Stimulated activated CD4-positive, alpha-beta T cell treated with anti-CD3 and anti-CD28 coated beads, Interleukin-12 subunit alpha, Interleukin-12 subunit beta, amount 100 ng/mL, for 48 hours (primary cell): ENCODE results near the gene CYSTM1.

Experiments
- DNase-seq, 3 donors: peaks; one replicate each; pipeline ENCODE4 v3.0.0-alpha.2; 2020; ENCODE audit warnings: low read depth in 2 of 3, low spot score in 1 of 3

Gene CYSTM1

GRCh38 chr5:140174465-140175366, at the start of gene CYSTM1:
TSS of gene CYSTM1 (plus strand) at chr5:140175188. CDS start at chr5:140194466, 19,278 bp downstream.
- DNase-seq, result peak; percentile 88 to 92 (median 89)

- DNase-seq, result no peak
Measured at GRCh38 chr5:140125637-140126036, 49.4 kb upstream of the CYSTM1 start, which contains the start of gene IGIP. TSS of gene IGIP (plus strand) at chr5:140125937. CDS start at chr5:140128477, 2,540 bp downstream.

DNA sequence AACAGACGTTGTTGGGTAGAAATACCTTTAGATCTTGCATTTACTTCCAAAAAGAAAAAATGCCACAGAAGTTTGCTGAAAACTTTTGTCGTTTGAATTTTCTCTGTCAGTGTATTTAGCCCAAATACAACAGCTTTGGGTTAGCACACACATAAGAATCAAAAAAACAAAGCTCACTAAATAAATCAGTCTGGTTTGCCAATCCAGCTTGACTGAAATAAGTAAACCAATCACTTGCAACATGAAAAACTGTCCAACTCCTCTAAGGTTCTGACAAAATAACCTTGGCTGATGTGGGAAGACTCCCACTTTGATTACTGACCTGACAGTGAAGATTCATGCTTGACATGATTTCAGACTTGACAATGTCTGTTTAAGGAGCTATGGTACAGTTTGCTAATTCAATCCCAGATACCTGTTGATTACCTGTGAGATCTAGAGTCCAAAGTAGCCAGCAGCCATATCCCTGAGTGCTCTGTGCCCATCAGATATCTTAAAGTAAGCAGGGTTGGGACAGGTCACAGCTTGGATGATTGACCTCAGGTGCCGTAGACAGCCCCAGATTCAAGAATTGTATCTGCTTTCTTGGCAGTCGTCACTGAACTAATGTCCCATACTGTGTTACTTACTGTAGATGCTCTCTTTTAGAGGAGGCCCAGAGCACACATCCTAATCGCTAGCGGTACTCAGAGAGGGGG, 48.5 kb upstream of the CYSTM1 start:
- DNase-seq, result no peak

DNA sequence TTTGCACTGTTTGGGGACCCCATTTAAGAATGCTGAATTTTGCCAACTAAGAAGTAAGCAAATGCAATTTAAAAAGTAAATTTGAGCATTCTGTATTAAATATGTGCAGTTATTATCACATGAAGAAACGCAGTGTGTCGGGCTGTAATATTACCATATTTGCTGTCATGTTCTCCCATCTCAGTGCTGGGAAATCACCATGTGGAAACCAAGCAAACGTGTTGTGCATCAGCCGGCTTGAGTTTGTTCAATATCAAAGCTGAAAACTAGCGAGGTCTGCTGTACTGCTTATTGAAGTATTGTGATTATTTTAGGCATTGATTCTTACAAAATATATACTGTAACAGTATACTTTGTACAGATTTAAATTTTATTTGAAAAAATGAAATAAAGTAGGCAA, 46.6 kb upstream of the CYSTM1 start:
- DNase-seq, result no peak

- no peak for DNase-seq
Measured at GRCh38 chr5:140130949-140131733, 43.8 kb upstream of the CYSTM1 start.

DNA sequence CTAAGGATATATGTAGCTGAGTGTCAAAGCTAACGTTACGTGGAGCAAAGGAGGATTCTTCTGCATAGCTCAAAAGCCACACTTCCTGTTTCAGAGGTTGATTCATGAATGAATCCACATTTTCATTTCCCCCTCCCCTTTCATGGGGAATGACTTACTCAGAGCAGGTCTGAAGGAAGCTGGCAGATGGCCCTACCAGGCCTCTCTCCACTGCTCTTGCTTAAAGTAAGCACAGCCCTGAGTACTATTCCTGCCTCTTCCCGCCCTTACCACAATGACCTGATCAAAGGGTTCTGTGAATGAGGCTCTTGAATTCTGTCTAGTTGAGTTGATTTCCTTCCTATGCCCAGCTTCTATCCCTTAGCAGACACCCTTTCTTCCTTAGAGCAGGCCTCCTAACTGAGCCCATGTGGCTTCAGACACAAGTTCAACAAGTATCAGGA, 43.0 kb upstream of the CYSTM1 start:
- no peak for DNase-seq

DNA sequence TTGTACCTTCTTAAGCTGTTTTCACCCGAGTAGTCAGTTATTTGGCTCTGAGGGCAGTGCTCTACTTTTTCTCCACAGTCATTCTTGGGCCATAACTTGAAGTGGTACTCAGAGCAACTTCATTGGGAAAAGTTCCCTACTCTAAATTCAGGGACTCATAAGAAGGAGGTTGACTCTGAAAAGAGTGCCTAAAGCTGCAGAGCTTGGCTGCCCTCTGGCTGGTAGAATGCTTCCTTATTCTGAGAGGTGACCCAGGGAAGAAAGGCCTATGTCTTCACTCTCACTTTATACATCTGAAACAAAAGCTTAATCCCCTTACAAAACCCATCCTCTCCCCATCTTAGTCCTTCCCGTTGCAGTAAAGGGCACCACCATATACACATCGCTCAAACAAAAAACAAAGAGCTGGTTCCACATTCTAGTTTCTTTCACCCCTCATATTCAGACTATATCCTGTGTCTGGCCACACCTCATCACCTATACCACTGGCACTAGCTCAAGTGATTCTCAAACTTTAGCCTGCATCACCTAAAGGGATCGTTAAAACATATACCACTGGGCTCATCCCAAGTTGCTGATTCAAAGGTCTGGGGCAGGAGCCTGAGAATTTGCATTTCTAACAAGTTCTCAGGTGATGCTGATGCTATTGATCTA, 41.3 kb upstream of the CYSTM1 start:
- no peak for DNase-seq

- DNase-seq, result no peak
Measured at GRCh38 chr5:140134277-140134935, 40.6 kb upstream of the CYSTM1 start.

- no peak for DNase-seq
Measured at GRCh38 chr5:140135127-140135526, 39.9 kb upstream of the CYSTM1 start.

GRCh38 chr5:140136624-140137023, 38.4 kb upstream of the CYSTM1 start:
- DNase-seq, result no peak

DNA sequence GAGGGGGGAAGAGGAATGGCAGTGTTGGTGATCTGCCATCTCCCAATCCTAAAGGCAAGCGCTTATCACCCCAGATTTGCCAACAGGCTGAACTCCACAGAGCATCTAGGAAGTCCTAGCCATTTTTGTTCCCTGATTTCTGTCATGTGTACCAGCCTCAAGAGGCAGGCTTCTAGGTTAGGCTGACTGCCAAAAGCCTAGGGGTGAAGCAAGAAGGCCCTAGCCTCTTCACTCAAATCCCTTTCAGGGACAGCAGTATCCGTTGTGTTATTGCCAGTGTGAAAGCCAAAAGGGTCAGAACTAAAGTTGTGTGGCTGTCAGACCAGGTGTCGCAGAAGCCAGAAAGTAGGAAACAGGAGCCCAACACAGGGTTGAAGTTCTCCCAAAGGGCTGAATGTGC, 34.6 kb upstream of the CYSTM1 start:
- DNase-seq, result no peak

- DNase-seq, result no peak
Measured at GRCh38 chr5:140141241-140141640, 33.7 kb upstream of the CYSTM1 start.

- DNase-seq, result no peak
Measured at GRCh38 chr5:140142246-140142645, 32.7 kb upstream of the CYSTM1 start.

GRCh38 chr5:140142856-140143255, 32.1 kb upstream of the CYSTM1 start:
- DNase-seq, result no peak

DNA sequence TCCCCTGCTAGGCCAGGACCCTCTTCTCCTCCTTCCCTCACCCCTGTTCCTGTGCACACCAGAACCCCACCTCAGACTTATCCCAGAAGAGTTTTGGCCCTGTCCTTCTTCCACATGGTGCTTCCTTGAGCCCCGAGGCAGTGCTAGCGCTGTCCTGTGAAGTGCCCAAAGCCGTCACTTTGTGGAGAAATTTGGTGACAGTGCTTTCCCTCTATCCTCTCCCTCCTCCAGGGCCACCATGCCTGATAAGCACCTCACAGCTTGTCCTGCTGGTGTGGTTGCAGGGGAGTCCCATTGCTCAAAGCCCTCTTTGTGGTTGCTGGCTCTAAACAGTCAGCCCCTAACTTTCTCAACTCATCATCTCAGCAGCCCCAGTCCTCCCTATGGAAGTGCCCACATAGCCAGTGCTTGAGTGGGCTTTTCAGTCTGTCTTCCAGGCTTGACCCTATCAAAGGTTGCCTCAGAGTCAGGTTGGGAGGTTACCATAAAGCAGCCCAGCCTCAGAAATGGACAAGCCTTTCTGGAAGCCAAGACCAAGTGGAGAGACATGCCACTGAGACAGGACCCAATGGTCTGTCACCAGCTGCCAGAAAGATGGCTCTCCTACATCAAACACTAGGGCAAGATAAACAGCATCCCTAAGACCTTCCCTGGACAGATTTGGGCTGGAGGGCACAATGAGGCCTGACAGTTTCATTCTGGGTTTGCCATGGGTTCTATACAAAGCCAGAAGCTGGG, 31.3 kb upstream of the CYSTM1 start:
- no peak for DNase-seq

DNA sequence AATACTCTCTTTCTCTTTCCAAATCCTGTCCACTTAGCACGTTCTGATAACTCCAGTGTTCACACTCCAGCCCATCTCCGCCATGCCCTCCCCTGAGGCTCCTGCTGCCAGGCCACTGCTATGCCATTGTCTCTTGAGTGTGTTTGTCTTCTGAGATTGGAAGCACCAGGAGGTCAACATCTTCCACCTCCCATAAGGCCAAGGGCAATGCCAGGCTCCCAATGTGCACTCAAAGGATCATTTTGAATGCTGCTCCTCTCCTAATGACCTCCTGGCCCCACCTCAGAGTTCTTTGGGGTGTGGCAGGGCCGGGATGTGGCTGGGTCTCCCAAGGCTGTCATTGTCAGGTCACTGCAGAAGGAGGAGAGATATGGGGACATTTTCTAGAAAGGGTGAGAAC, 29.7 kb upstream of the CYSTM1 start:
- no peak for DNase-seq

- peak; percentile 25 to 57 (median 39) for DNase-seq
Measured at GRCh38 chr5:140145818-140146522, 29.0 kb upstream of the CYSTM1 start.

DNA sequence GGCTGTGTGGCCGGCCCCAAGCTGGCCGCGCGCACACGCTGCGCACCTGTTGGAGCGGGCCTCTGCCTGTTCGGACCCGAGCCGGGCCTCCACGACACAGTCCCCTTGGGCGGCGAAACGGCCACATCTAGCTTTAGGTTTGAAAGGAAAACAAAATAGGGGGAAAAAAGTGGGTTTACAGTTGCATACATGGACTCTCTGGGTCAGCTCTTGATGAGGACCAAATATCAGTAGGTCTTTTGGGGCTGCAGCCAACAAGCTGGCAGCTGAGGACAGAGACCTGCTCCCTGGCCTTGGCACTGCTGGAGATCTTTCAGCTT, 28.5 kb upstream of the CYSTM1 start:
- no peak for DNase-seq

GRCh38 chr5:140147460-140147859, 27.5 kb upstream of the CYSTM1 start:
- no peak for DNase-seq
